ENCODE data around the gene CCL18. TPM values are rescaled to one million over a fixed set of nuclear protein-coding genes. Genes with fewer than 3 reads are reported as not detected.
"Not testable (repeated sequence)": the region's sequence is repeated elsewhere in the genome, so short reads cannot be mapped to it uniquely, and the experiment has no call there.

Gene CCL18
- total RNA-seq, 1 experiment from 2014 or later, result not detected

GRCh38 chr17:36106493-36106835 is 42.4 kb downstream of the CCL18 start:
- DNase-seq (ENCODE audit: low read depth, low spot score) (no peak), ATAC-seq (no peak)
- H3K27me3 ChIP-seq (ENCODE audit: control insufficient read depth, insufficient read depth, low read length), result peaks cover 2% of the 10 kb centered on the region; the same call in 1 of the 2 replicates
- intact Hi-C loops (cut with micrococcal nuclease; ENCODE audit: unreplicated experiment) (no loop called here), in situ Hi-C loops (cut with HindIII; ENCODE audit: low pct_unique_long_range_greater_than_20kb, low sequenced_read_pairs) (no loop called here)
- H3K27ac ChIP-seq (ENCODE audit: low read length), result no peak overlapping the region
- H3K9me3 ChIP-seq (ENCODE audit: control insufficient read depth, insufficient read depth, low read depth, low read length), result no peaks in the 10 kb centered on the region
- H3K36me3 ChIP-seq (ENCODE audit: control insufficient read depth, insufficient read depth, low read length), result no peaks in the 10 kb centered on the region
- ChIA-PET POLR2A (no interaction called here), CTCF (no interaction called here)
- no peaks in the 10 kb centered on the region for H3K4me1 ChIP-seq (ENCODE audit: control insufficient read depth, insufficient read depth, low read length)
- H3K4me3 ChIP-seq (ENCODE audit: low read depth in 2 of 2, low read length in 2 of 2), result no peak overlapping the region
- no TSS peak for BruUV-seq (replicated peaks)
- TF ChIP-seq POLR2AphosphoS5 (IDR thresholded peaks at IDR 0.05; ENCODE audit: low read depth, low read length) (no peak), TCF7L2 (IDR thresholded peaks at IDR 0.05; ENCODE audit: low read depth, low read length) (no peak), CTCF (IDR thresholded peaks at IDR 0.05) (no peak), SIN3A (IDR thresholded peaks at IDR 0.05; ENCODE audit: borderline replicate concordance, insufficient read depth, low read depth, low read length) (no peak), REST (IDR thresholded peaks at IDR 0.05; ENCODE audit: insufficient read depth in 1 of 2, low read depth in 2 of 2, low read length in 1 of 2) (no peak)

GRCh38 chr17:36107660-36108059 is 43.6 kb downstream of the CCL18 start:
- TF ChIP-seq SIN3A (IDR thresholded peaks at IDR 0.05; ENCODE audit: borderline replicate concordance, insufficient read depth, low read depth, low read length) (no peak), CTCF (IDR thresholded peaks at IDR 0.05) (no peak), TCF7L2 (IDR thresholded peaks at IDR 0.05; ENCODE audit: low read depth, low read length) (no peak), POLR2AphosphoS5 (IDR thresholded peaks at IDR 0.05; ENCODE audit: low read depth, low read length) (no peak), REST (IDR thresholded peaks at IDR 0.05; ENCODE audit: insufficient read depth in 1 of 2, low read depth in 2 of 2, low read length in 1 of 2) (no peak)
- CTCF ChIA-PET, result no interaction called here
- ATAC-seq, result no peak
- H3K4me3 ChIP-seq (ENCODE audit: low read depth in 2 of 2, low read length in 2 of 2), result no peak overlapping the region
- H3K9me3 ChIP-seq (ENCODE audit: control insufficient read depth, insufficient read depth, low read depth, low read length), result no peaks in the 10 kb centered on the region
- no peak overlapping the region for H3K27ac ChIP-seq (ENCODE audit: low read length)
- no peaks in the 10 kb centered on the region for H3K36me3 ChIP-seq (ENCODE audit: control insufficient read depth, insufficient read depth, low read length)
- no TSS peak for BruUV-seq (replicated peaks)
- intact Hi-C loops (cut with micrococcal nuclease; ENCODE audit: unreplicated experiment), result no loop called here
- POLR2A ChIA-PET, result no interaction called here
- peaks cover 2% of the 10 kb centered on the region; the same call in 1 of the 2 replicates for H3K27me3 ChIP-seq (ENCODE audit: control insufficient read depth, insufficient read depth, low read length)
- no peaks in the 10 kb centered on the region for H3K4me1 ChIP-seq (ENCODE audit: control insufficient read depth, insufficient read depth, low read length)
- no peak for DNase-seq (ENCODE audit: low read depth, low spot score)
- in situ Hi-C loops (cut with HindIII; ENCODE audit: low pct_unique_long_range_greater_than_20kb, low sequenced_read_pairs), result no loop called here

GRCh38 chr17:36108265-36108664 is 44.2 kb downstream of the CCL18 start:
- H3K4me3 ChIP-seq (ENCODE audit: low read depth in 2 of 2, low read length in 2 of 2); intact Hi-C loops (cut with micrococcal nuclease; ENCODE audit: unreplicated experiment); DNase-seq (ENCODE audit: low read depth, low spot score); ATAC-seq; H3K36me3 ChIP-seq (ENCODE audit: control insufficient read depth, insufficient read depth, low read length); BruUV-seq (replicated peaks); H3K4me1 ChIP-seq (ENCODE audit: control insufficient read depth, insufficient read depth, low read length); in situ Hi-C loops (cut with HindIII; ENCODE audit: low pct_unique_long_range_greater_than_20kb, low sequenced_read_pairs); CTCF ChIA-PET; H3K9me3 ChIP-seq (ENCODE audit: control insufficient read depth, insufficient read depth, low read depth, low read length); H3K27ac ChIP-seq (ENCODE audit: low read length); POLR2A ChIA-PET; H3K27me3 ChIP-seq (ENCODE audit: control insufficient read depth, insufficient read depth, low read length): not testable (repeated sequence)
